Esophagus squamous epithelium (tissue), 4 donors: Measurements from ENCODE around the gene ZNF626.

Source experiments
- POLR2A ChIP-seq, 4 donors: fragments of 450-650 bp; IDR thresholded peaks; one replicate each; pipeline ENCODE4 v1.6.1; 2017; ENCODE audit warnings: antibody characterized with exemption in 4 of 4, mild to moderate bottlenecking in 4 of 4, moderate library complexity in 3 of 4
- TF ChIP-seq, protein P1 (sequence below), 6 experiments: fragments of 450-650 bp in 4 of 6; fragments of 200-600 bp in 2 of 6; sonication (generic) in 2 of 6; IDR thresholded peaks; one replicate each; pipeline ENCODE4 v1.5.1; 2016 to 2019; ENCODE audit warnings: antibody characterized with exemption in 6 of 6, mild to moderate bottlenecking in 4 of 6, moderate library complexity in 4 of 6

DNA sequence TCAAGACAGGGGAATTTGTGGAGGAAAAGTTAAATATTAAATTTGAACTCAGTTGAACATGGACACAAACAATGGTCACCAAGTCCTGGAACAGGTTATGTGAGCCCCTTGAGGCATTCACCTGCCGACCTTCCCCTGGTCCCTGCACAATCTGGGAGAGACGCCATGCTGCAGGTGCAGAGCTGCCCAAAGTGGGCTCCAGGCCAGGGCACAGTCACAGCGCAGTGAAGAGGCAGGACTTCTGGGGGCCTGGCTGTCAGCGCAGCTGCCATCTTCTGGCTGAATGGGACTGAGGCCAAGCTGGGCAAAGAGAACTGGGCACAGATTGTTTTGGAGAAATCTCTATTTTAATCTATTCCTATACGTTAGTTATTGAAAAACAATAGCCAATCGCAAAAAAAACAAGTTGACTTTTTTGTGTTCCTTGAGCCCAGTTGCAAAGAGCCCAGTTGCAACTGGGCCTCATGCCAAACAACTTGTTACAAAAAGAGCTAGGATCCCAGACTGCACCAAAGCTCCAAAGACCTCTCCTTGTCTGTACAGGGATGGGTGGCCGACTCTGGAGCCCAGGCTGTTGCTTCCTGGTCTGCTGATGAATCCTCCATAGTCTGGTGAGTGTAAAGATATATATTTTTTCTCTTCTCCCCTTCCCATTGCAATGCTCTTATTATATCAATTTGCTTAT is 1.2 kb upstream of the ZNF626 start:
- no peak for TF ChIP-seq POLR2A (IDR thresholded peaks at IDR 0.05)
- TF ChIP-seq, protein P1, sequence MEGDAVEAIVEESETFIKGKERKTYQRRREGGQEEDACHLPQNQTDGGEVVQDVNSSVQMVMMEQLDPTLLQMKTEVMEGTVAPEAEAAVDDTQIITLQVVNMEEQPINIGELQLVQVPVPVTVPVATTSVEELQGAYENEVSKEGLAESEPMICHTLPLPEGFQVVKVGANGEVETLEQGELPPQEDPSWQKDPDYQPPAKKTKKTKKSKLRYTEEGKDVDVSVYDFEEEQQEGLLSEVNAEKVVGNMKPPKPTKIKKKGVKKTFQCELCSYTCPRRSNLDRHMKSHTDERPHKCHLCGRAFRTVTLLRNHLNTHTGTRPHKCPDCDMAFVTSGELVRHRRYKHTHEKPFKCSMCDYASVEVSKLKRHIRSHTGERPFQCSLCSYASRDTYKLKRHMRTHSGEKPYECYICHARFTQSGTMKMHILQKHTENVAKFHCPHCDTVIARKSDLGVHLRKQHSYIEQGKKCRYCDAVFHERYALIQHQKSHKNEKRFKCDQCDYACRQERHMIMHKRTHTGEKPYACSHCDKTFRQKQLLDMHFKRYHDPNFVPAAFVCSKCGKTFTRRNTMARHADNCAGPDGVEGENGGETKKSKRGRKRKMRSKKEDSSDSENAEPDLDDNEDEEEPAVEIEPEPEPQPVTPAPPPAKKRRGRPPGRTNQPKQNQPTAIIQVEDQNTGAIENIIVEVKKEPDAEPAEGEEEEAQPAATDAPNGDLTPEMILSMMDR (IDR thresholded peaks at IDR 0.05), result no peak
